SK-N-SH (cell line): ENCODE measurements around the gene CIAO1. TPM values are rescaled to one million over a fixed set of nuclear protein-coding genes. Genes with fewer than 3 reads are reported as not detected.

Experiments used
- CTCF ChIA-PET: fragments of 300-600, 350-600 bp; formaldehyde crosslinking; extraction: SDS; loops from one replicate; lab custom pipeline; 2021; lab: Yijun Ruan, JAX
- POLR2A ChIA-PET: fragments of 350-600 bp; sonication (Branson Sonifier 250); formaldehyde crosslinking; extraction: SDS; loops from one replicate; lab custom pipeline; 2020; ENCODE audit warnings: antibody characterized with exemption, inconsistent platforms; lab: Yijun Ruan, JAX
- DNase-seq: peaks from one replicate; pipeline ENCODE4 v3.0.0; 2012
- H2AFZ ChIP-seq: fragments of 200-600 bp; sonication (generic); 2 replicates; pipeline ENCODE4 v1.8.1; 2016; ENCODE audit warnings: antibody characterized with exemption, mild to moderate bottlenecking, low read depth
- H3F3A ChIP-seq: fragments of 200-600 bp; sonication (generic); replicated peaks from 2 replicates; pipeline ENCODE3; 2016; ENCODE audit warnings: antibody characterized with exemption, mild to moderate bottlenecking; ENCODE audit not compliant: insufficient read depth
- H3K27ac ChIP-seq, 2 experiments: fragments of 200-500 bp in 1 of 2; fragments of 200-600 bp in 1 of 2; sonication (Bioruptor generic) in 1 of 2; sonication (generic), shearing (Covaris generic) in 1 of 2; 2 replicates each; pipeline versions ENCODE4 v1.5.1 to v1.6.1; 2014 to 2016; ENCODE audit warnings: low read depth in 2 of 2, inconsistent platforms in 1 of 2, low read length in 1 of 2, mild to moderate bottlenecking in 1 of 2, mixed read lengths in 1 of 2
- H3K27me3 ChIP-seq: fragments of 200-600 bp; sonication (generic), shearing (Covaris generic); 2 replicates; pipeline ENCODE4 v1.6.1; 2016; ENCODE audit warnings: mixed run types; ENCODE audit not compliant: insufficient read depth
- H3K36me3 ChIP-seq, 2 experiments: fragments of 200-500 bp in 1 of 2; fragments of 200-600 bp in 1 of 2; sonication (Bioruptor generic) in 1 of 2; sonication (generic) in 1 of 2; replicated peaks in 1 of 2; 2 replicates each; pipeline versions ENCODE3 to v1.5.1; 2014 to 2016; ENCODE audit warnings: low read length in 1 of 2, mild to moderate bottlenecking in 1 of 2; ENCODE audit not compliant: insufficient read depth in 2 of 2, control insufficient read depth in 1 of 2
- H3K4me1 ChIP-seq, 2 experiments: fragments of 200-500 bp in 1 of 2; fragments of 200-600 bp in 1 of 2; sonication (Bioruptor generic) in 1 of 2; sonication (generic), shearing (Covaris generic) in 1 of 2; 2 replicates each; pipeline versions ENCODE4 v1.5.1 to v1.6.1; 2014 to 2016; ENCODE audit warnings: low read depth in 1 of 2, low read length in 1 of 2, mixed run types in 1 of 2; ENCODE audit not compliant: insufficient read depth in 2 of 2, control insufficient read depth in 1 of 2
- H3K4me2 ChIP-seq: fragments of 200-600 bp; sonication (generic), shearing (Covaris generic); 2 replicates; pipeline ENCODE4 v1.6.1; 2017; ENCODE audit warnings: mixed run types
- H3K4me3 ChIP-seq, 2 experiments: fragments of 200-500 bp in 1 of 2; fragments of 200-600 bp in 1 of 2; sonication (Bioruptor generic) in 1 of 2; sonication (generic), shearing (Covaris generic) in 1 of 2; 2 replicates each; pipeline versions ENCODE4 v1.5.1 to v1.8.1; 2014 to 2016; ENCODE audit warnings: low read depth in 2 of 2, inconsistent platforms in 1 of 2, low read length in 1 of 2, mild to moderate bottlenecking in 1 of 2, mixed read lengths in 1 of 2, moderate library complexity in 1 of 2
- H3K79me2 ChIP-seq: fragments of 200-600 bp; sonication (generic); 2 replicates; pipeline ENCODE4 v1.8.1; 2017; ENCODE audit warnings: mild to moderate bottlenecking; ENCODE audit not compliant: insufficient read depth
- H3K9ac ChIP-seq: fragments of 200-600 bp; sonication (generic); 2 replicates; pipeline ENCODE4 v1.6.1; 2017; ENCODE audit warnings: mixed run types
- H3K9me2 ChIP-seq: fragments of 200-600 bp; sonication (generic); 2 replicates; pipeline ENCODE4 v1.6.1; 2017; ENCODE audit warnings: mixed run types
- H3K9me3 ChIP-seq: fragments of 200-600 bp; sonication (generic); 2 replicates; pipeline ENCODE4 v1.6.1; 2017; ENCODE audit warnings: mixed run types, mild to moderate bottlenecking, moderate library complexity
- H4K20me1 ChIP-seq: fragments of 200-600 bp; sonication (generic); 2 replicates; pipeline ENCODE4 v1.6.1; 2017; ENCODE audit warnings: mild to moderate bottlenecking, mixed run types; ENCODE audit not compliant: insufficient read depth
- ELF1 ChIP-seq: IDR thresholded peaks from 2 replicates; pipeline ENCODE4 v1.4.0; 2012
- EP300 ChIP-seq, 2 experiments: IDR thresholded peaks; 2 replicates each; pipeline versions ENCODE4 v1.4.0 to v1.6.1; 2012; ENCODE audit warnings: borderline replicate concordance in 1 of 2, low read depth in 1 of 2, low read length in 1 of 2
- FOSL2 ChIP-seq: IDR thresholded peaks from 2 replicates; pipeline ENCODE4 v1.4.0; 2012; ENCODE audit warnings: low read depth, mild to moderate bottlenecking, moderate library complexity, borderline replicate concordance
- FOXJ3 ChIP-seq: sonication (generic); formaldehyde crosslinking; IDR thresholded peaks from 2 replicates; pipeline ENCODE4 v1.5.1; 2020; ENCODE audit warnings: mild to moderate bottlenecking, missing genetic modification reagents
- FOXM1 ChIP-seq: IDR thresholded peaks from 2 replicates; pipeline ENCODE4 v1.4.0; 2012; ENCODE audit warnings: low read depth, mild to moderate bottlenecking
- GATA2 ChIP-seq: sonication (generic); formaldehyde crosslinking; IDR thresholded peaks from 2 replicates; pipeline ENCODE4 v1.5.0; 2020; ENCODE audit warnings: mild to moderate bottlenecking, missing genetic modification reagents
- JUND ChIP-seq: IDR thresholded peaks from 2 replicates; pipeline ENCODE4 v1.4.0; 2012
- MAX ChIP-seq: IDR thresholded peaks from 2 replicates; pipeline ENCODE4 v1.4.0; 2012; ENCODE audit warnings: low read depth
- MEF2A ChIP-seq: IDR thresholded peaks from 2 replicates; pipeline ENCODE4 v1.4.0; 2012; ENCODE audit warnings: low read depth, borderline replicate concordance
- MXI1 ChIP-seq: IDR thresholded peaks from 2 replicates; pipeline ENCODE4 v1.6.1; 2012; ENCODE audit warnings: mild to moderate bottlenecking, low read depth, low read length, improper control_type of control experiment
- PBX3 ChIP-seq: IDR thresholded peaks from 2 replicates; pipeline ENCODE4; 2012
- RCOR1 ChIP-seq: fragments of 150-350 bp; IDR thresholded peaks from 2 replicates; pipeline ENCODE4 v1.6.1; 2017; ENCODE audit warnings: antibody characterized with exemption, low read length
- RXRA ChIP-seq: IDR thresholded peaks from 2 replicates; pipeline ENCODE4 v1.4.0; 2012; ENCODE audit warnings: low read depth, mild to moderate bottlenecking, borderline replicate concordance
- SMC3 ChIP-seq: IDR thresholded peaks from 2 replicates; pipeline ENCODE4 v1.6.1; 2012; ENCODE audit warnings: low read depth, low read length, improper control_type of control experiment
- ZBTB33 ChIP-seq: IDR thresholded peaks from 2 replicates; pipeline ENCODE4 v1.4.0; 2012; ENCODE audit warnings: low read depth, borderline replicate concordance
- WGBS: methylation state at CpG from one replicate; pipeline ENCODE4 v1.1.6; 2017; ENCODE audit warnings: low lambda C conversion rate; 5-methylcytosine and 5-hydroxymethylcytosine counted together
- polyA plus RNA-seq, 3 experiments: library from polyadenylated mRNA; depleted of rRNA; stranded (reverse); fragments of >200 nt; gene quantifications; 2 replicates each; pipeline ENCODE4 v1.2.3, GENCODE V29; 2012

The CIAO1 gene
- polyA plus RNA-seq, 1 of the 3 experiments (the other 2 are of a cell fraction), result 120 TPM

- Histone ChIP-seq H3K9me3 (no peaks in the 10 kb centered on the region), H3K9ac (no peak overlapping the region), H3K27ac (peak overlapping the region in 1 of 2 experiments; percentile 43; a peak in 2 of 4 replicates), H3K4me2 (no peak overlapping the region), H4K20me1 (no peaks in the 10 kb centered on the region), H3K36me3 (no peaks in the 10 kb centered on the region), H3K79me2 (no peaks in the 10 kb centered on the region), H3K4me1 (no peaks in the 10 kb centered on the region; a peak in 1 of 4 replicates), H3F3A (no peaks in the 10 kb centered on the region), H3K27me3 (no peaks in the 10 kb centered on the region), H3K9me2 (no peaks in the 10 kb centered on the region), H2AFZ (no peak overlapping the region), H3K4me3 (no peak overlapping the region)
- DNase-seq, result no peak
- TF ChIP-seq EP300 (IDR thresholded peaks at IDR 0.05; ENCODE audit: borderline replicate concordance in 1 of 2, low read depth in 1 of 2, low read length in 1 of 2), result no peak
- CTCF ChIA-PET, result no interaction called here
- WGBS, result 90% methylated on average over 5 of the region's 5 CpGs
- POLR2A ChIA-PET, result no interaction called here
Observed at GRCh38 chr2:96241900-96242611, 24.0 kb upstream of the CIAO1 start.

- H3K27ac ChIP-seq, result no peak overlapping the region
- no peaks in the 10 kb centered on the region for H4K20me1 ChIP-seq
- peaks cover 0 to 4% of the 10 kb centered on the region in 2 experiments; a peak in 2 of 4 replicates for H3K4me1 ChIP-seq
- H2AFZ ChIP-seq, result no peak overlapping the region
- 93% methylated on average over 5 of the region's 5 CpGs for WGBS
- no peaks in the 10 kb centered on the region for H3K79me2 ChIP-seq
- no peaks in the 10 kb centered on the region for H3K36me3 ChIP-seq
- TF ChIP-seq MXI1 (no peak), PBX3 (no peak), ELF1 (no peak), RXRA (no peak), MAX (no peak), SMC3 (no peak), JUND (no peak), FOSL2 (no peak), FOXJ3 (no peak), FOXM1 (no peak), ZBTB33 (no peak), MEF2A (no peak), RCOR1 (no peak), GATA2 (no peak)
- no peak overlapping the region for H3K4me3 ChIP-seq
- POLR2A ChIA-PET, result no interaction called here
- CTCF ChIA-PET, result no interaction called here
- no peak for DNase-seq
- no peaks in the 10 kb centered on the region for H3F3A ChIP-seq
- no peaks in the 10 kb centered on the region for H3K9me3 ChIP-seq
- H3K27me3 ChIP-seq, result no peaks in the 10 kb centered on the region
- H3K9ac ChIP-seq, result no peak overlapping the region
- no peak overlapping the region for H3K4me2 ChIP-seq
- H3K9me2 ChIP-seq, result no peaks in the 10 kb centered on the region
Observed at GRCh38 chr2:96243843-96244242, 22.2 kb upstream of the CIAO1 start.
